ELR (cell line): ENCODE results near the gene RPL23.

ENCODE experiments used
- DNase-seq: peaks from one replicate; pipeline ENCODE4 v3.0.0-alpha.2; 2015; ENCODE audit warnings: low read depth

Gene RPL23

DNA sequence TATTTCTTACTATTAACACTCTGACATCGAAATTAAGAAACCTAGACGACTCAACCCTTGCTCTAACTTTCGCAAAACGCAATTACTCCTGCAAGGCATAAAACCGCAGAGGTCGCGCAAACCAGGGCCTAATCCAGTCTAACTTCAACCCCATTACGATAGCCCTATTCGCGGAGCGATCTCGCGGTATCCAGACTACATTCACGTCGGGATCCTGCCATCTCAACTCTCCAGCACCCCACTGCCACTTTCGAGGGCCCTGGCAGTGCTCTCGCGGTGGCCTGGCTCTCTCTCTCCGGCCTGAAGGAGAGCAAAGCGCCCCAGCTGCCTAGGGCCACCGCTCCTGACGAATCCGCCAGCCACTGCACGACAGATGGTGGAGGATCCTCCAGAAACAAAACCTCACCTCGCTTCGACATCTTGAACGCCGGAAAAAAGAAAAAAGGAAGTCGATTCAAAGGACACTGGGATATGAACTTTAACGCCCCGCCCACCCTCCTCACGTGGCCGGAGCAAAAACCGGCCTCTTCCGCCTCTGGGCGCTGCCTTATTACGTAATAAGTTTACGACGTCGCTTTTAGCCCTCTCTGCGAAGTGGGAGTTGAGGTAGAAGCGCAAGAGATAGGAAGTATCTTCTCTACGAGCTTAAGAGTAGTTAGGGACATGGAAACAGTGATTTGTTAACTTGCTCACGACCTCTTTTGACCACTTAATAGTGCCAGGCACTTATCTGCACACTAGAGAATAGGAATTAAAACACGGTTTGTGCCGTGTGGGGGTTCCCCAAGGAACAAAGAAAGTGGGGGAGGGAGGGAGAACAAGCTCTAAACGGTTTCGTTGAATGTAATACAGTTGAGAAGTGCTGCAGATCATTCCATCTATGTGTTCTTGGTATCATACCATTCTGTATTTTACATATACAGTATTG lies at the start of gene RPL23:
RPL23 (minus strand) TSS at position 430 of the 928 bp plus-strand sequence; CDS start at position 419, 11 bp downstream.
- peak; percentile 99 for DNase-seq

DNA sequence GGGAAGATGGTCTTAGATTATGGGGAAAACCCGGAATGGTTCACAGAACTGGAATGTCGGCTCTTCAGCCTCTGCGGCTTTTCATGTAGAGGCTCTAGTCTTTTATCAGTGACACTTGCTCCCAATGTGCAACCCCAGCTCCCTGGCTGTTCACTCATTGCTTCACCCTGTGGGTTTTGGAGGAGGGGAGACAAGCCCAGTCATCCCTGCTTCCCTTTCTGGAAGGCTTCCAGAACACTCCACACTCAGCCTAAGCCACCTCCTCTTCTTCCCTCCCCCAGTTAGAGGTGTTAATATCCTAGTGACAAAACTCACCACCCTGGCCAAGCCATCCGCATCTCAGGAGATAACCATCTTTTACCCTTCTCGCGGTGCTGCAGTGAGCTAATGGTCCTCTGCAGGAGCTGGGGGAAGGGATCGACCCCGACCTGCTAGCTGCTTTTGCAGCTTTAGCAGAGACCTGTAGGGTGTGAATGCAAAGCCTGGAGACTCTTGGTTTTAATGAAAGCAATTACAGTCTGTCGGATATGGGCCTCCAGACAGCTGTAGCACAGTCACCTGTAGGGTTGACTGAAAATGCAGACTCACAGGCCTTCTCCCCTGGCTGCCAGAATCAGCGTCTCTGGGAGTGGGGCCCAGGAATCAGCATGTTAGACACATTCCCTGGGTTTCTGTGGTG lies 47.6 kb upstream of the RPL23 start:
- peak; percentile 98 for DNase-seq

GRCh38 chr17:38899421-38899820 lies 45.9 kb upstream of the RPL23 start:
- no peak for DNase-seq

GRCh38 chr17:38898812-38899348 lies 45.4 kb upstream of the RPL23 start:
- peak; percentile 63 for DNase-seq

DNA sequence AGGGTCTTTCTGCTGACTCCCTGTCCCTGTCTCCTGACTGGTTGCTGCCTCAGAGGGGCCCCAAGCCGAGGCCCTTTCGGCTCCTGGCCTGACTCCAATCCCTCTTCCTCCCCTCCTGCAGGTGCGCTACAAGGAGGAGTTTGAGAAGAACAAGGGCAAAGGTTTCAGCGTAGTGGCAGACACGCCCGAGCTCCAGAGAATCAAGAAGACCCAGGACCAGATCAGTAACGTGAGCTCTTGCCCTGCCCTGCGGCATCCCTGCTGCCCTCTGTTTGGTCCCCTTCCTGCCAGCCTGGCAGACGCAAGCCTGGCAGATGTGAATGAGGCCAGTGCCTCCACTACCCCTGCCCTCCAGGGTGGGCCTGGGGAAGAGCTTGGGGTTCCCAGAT lies 44.8 kb upstream of the RPL23 start:
- DNase-seq, result no peak

- no peak for DNase-seq
These were observed 44.3 kb upstream of the RPL23 start for GRCh38 chr17:38897671-38898290.

GRCh38 chr17:38897176-38897575 lies 43.7 kb upstream of the RPL23 start:
- DNase-seq, result no peak

DNA sequence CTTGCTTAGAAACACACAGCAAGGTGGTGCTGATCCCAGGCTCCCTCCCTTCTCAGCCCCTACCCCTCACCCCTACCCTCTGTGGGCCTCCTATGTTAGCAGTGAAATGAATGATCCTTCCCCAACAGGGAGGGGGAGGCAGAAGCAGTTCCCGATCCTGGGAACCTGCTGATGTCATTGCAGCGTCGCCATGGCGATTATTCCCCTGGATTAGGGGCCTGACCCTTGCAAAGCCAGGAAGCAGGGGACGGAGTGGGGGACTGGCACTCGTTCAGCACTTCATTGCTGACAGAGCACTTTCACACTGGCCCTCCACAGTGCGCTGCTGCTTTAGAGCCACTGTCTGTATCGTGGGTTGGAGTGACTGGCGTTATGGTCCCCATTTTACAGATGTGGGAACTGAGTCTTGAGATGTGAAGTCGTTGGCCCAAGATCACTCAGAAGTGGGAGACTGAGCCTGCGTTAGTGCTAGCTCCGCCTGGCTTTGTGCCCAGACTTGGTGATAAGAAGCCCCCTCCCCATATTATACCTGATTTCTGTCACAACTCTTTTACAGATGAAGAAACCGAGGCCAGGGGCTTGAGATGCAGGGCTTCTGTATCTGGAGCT lies 42.9 kb upstream of the RPL23 start:
- no peak for DNase-seq

GRCh38 chr17:38894276-38894675 lies 40.8 kb upstream of the RPL23 start:
- DNase-seq, result no peak

GRCh38 chr17:38893607-38894006 lies 40.1 kb upstream of the RPL23 start:
- DNase-seq, result no peak

DNA sequence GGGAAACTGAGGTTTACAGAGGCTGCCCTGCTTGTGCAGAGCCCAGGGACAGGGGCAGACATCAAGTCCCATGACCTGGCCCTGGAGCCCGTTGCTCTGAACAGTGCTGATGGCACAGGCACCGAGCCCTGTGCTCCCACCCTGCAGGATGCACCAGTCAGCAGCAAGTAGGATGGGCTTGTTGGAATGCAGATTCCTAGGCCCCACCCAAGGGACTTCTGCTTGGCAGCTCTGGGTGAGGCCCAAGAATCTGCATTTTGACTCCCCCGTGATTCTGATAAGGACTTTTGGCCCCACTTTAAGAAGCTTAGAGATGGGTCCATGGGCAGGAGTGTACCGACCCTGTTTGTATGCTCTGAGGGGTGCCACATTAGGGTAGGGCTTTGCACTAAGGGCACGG lies 39.6 kb upstream of the RPL23 start:
- DNase-seq, result no peak

GRCh38 chr17:38892620-38893019 lies 39.1 kb upstream of the RPL23 start:
- no peak for DNase-seq

- DNase-seq, result no peak
These were observed 38.6 kb upstream of the RPL23 start for GRCh38 chr17:38892083-38892482.

DNA sequence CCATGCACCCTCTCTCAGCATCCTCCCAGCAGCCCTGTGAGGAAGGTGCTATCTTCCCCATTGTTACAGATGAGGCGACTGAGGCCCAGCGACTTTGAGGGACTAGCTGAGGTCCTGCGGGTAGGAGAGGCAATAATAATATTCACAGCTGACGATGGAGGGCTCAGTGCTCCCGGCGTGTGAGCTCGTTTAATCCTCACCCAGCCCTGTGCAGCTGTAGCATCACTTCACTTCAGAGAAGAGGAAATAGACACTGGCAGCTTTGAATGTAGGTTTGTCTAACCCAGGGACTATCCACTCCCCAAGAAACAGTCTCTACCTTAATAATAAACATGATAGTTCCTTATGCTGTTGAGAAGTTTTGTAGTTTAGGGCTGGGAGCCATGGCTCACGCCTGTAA lies 37.9 kb upstream of the RPL23 start:
- no peak for DNase-seq

GRCh38 chr17:38890410-38890746 lies 36.9 kb upstream of the RPL23 start:
- DNase-seq, result no peak

- DNase-seq, result no peak
These were observed 36.4 kb upstream of the RPL23 start for GRCh38 chr17:38889745-38890409.

GRCh38 chr17:38888842-38889241 lies 35.3 kb upstream of the RPL23 start:
- DNase-seq, result no peak

DNA sequence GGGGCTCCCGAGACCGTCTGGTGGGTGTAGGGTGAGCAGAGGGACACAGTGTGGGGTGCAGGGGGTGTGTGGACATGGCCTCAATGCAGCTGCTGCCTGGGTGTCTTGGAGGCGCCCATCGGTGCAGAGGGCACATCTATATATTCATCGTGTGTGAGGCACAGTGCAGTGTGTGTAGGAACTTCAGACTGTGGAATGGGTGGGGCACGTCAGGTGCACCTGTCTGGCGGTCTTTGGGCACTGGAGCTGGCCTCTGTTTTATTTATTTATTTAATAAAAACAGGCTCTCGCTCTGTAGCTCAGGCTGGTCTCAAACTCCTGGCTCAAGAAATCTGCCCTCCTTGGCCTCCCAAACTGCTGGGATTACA lies 33.1 kb upstream of the RPL23 start:
- no peak for DNase-seq

DNA sequence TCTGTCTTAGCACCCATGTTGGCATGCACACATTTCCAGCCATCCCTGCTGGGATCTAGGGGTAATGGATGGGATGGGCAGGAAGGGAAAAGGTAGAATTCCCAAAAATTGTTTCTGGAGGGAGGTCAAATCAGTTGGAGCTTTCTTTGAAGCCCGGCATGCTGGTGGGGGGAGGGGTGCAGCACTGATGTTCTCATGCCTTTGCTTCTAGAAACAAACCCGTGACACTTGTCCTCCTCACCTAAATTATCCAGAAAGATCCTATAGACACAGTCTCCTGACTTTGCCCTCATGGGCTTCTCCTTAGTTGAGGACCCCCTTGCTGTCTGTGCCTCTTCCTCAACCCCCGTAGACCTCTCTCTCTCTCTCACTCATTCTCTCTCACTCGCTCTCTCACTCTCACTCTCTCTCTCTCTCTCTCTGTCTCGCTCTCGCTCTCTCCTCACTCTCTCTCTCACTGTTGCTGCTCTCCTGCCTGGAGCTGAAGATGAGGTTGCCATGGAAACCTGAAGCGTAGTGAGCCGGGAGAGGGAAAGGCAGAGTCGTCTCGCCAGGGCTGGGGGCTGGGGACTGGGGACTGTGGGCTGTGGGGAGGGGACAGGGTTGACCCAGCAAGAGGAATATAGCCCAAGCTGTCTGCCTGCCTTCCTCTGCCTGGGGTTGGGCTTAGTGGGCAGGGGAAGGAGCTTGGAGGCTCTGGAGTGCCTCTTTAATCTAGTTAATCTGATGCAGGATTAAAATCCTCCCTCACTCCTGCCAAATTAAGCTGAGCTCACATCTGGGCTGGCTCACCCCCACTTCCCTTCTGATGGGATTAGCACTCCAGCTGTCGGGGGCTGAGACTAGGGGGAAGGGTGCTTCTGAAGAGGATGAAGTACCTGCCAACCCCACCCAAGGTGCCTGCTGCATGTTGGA lies 32.5 kb upstream of the RPL23 start:
- DNase-seq, result no peak

- no peak for DNase-seq
These were observed 31.7 kb upstream of the RPL23 start for GRCh38 chr17:38885044-38885727.
